ENCODE measurements around the gene EXOSC1. TPM values are rescaled to one million over a fixed set of nuclear protein-coding genes. Genes with fewer than 3 reads are reported as not detected.
A peak's percentile ranks its signal among the peaks of the same experiment; 100 is the strongest.
"Not testable (repeated sequence)": the region's sequence is repeated elsewhere in the genome, so short reads cannot be mapped to it uniquely, and the experiment has no call there.

Gene EXOSC1
- total RNA-seq, 1 donor from 2014 or later, result 59.8 TPM

- intact Hi-C loops (cut with micrococcal nuclease), result no loop called here
- H3K27ac Mint-ChIP-seq, result peak overlapping the region; percentile 29
- no peak overlapping the region for H3K4me3 Mint-ChIP-seq
- DNase-seq, result no peak
- H3K4me1 Mint-ChIP-seq, result peaks cover 51% of the 10 kb centered on the region
- no peaks in the 10 kb centered on the region for H3K9me3 Mint-ChIP-seq
- H3K27me3 Mint-ChIP-seq, result no peaks in the 10 kb centered on the region
- H3K36me3 Mint-ChIP-seq (ENCODE audit: low read depth), result peaks cover 43% of the 10 kb centered on the region
Measured at GRCh38 chr10:97450828-97451227, 5.0 kb upstream of the EXOSC1 start.

DNA sequence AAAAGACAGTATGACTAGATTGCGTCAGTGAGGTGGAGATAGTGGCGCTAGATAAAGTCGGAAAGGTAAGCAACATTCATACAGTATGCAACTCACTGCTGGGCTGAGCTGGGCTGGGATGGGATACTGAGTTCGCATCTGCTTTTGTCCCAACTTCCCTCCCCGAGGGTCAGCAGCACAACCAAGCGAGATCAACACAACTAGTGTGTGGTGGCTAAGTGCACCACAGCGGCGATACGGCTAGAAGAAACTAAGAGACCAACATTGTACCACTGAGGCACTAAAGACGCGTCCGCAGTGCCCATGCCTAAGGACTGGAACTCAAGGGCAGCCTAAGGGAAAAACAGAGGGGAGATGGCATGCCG, 467 bp downstream of the EXOSC1 start:
- Mint-ChIP-seq H3K4me1 (peaks cover 41% of the 10 kb centered on the region), H3K36me3 (ENCODE audit: low read depth) (peaks cover 31% of the 10 kb centered on the region), H3K4me3 (peak overlapping the region; percentile 95), H3K27ac (peak overlapping the region; percentile 70), H3K27me3 (no peaks in the 10 kb centered on the region), H3K9me3 (no peaks in the 10 kb centered on the region)
- intact Hi-C loops (cut with micrococcal nuclease), result loop anchor here (1.0 kb wide), 1 partner anchor 10 kb away; no protein-coding TSS in a partner anchor
- no peak for DNase-seq

GRCh38 chr10:97444212-97444611, 1.6 kb downstream of the EXOSC1 start:
- intact Hi-C loops (cut with micrococcal nuclease), result loop anchor here (1.0 kb wide), 1 partner anchor 16 kb away; no protein-coding TSS in a partner anchor
- H3K4me1 Mint-ChIP-seq, result peaks cover 38% of the 10 kb centered on the region
- peak overlapping the region; percentile 95 for H3K4me3 Mint-ChIP-seq
- H3K36me3 Mint-ChIP-seq (ENCODE audit: low read depth), result peaks cover 33% of the 10 kb centered on the region
- H3K9me3 Mint-ChIP-seq, result no peaks in the 10 kb centered on the region
- H3K27ac Mint-ChIP-seq, result peak overlapping the region; percentile 70
- no peak for DNase-seq
- no peaks in the 10 kb centered on the region for H3K27me3 Mint-ChIP-seq

DNA sequence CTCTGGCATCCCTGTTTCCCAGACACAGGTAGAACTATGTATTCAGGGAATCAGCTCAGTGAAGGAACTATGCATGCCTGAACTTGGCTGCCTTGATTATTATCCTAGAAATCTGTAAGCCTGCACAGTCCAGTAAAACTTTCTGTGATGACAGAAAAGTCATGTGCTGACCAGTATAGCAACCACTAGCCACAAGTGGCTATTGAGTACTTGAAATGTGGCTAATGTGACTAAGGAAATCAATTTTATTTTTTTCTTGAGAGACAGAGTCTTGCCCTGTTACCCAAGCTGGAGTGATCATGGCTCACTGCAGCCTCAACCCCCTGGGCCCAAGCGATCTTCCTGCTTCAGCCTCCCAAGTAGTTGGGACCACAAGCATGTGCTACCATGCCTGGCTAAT, 3.5 kb downstream of the EXOSC1 start:
- Mint-ChIP-seq H3K36me3 (ENCODE audit: low read depth) (peaks cover 35% of the 10 kb centered on the region), H3K4me3 (no peak overlapping the region), H3K4me1 (peaks cover 25% of the 10 kb centered on the region), H3K27me3 (no peaks in the 10 kb centered on the region), H3K9me3 (no peaks in the 10 kb centered on the region), H3K27ac (no peak overlapping the region)
- intact Hi-C loops (cut with micrococcal nuclease), result no loop called here
- DNase-seq, result no peak

DNA sequence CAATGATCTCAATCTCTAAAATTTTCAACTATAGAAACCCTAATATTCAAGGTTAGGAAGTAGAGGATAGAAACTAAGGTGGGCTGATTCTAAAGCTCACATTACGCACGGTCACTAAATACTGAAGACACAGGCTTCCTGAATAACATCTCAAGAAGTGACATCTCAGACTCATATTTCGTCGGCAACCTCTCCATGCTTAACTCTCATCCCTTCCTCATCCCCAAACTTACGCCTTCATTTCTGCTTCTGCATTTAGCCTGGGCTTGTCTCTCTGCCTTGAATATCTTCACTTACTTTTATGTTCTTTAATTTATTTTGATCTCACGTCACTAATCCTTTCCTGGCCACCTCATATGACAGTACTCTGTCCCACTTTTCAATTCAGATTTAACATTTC, 10.6 kb downstream of the EXOSC1 start:
- H3K27me3 Mint-ChIP-seq, result no peaks in the 10 kb centered on the region
- no peak overlapping the region for H3K4me3 Mint-ChIP-seq
- DNase-seq, result no peak
- H3K9me3 Mint-ChIP-seq, result no peaks in the 10 kb centered on the region
- intact Hi-C loops (cut with micrococcal nuclease), result loop anchor here (1.0 kb wide), 1 partner anchor 10 kb away; no protein-coding TSS in a partner anchor
- H3K27ac Mint-ChIP-seq, result no peak overlapping the region
- H3K36me3 Mint-ChIP-seq (ENCODE audit: low read depth), result peaks cover 55% of the 10 kb centered on the region
- peaks cover 5% of the 10 kb centered on the region for H3K4me1 Mint-ChIP-seq

GRCh38 chr10:97434557-97434956, 11.2 kb downstream of the EXOSC1 start:
- H3K36me3 Mint-ChIP-seq (ENCODE audit: low read depth), result peaks cover 58% of the 10 kb centered on the region
- intact Hi-C loops (cut with micrococcal nuclease), result no loop called here
- H3K27ac Mint-ChIP-seq, result peak overlapping the region; percentile 69
- peaks cover 7% of the 10 kb centered on the region for H3K4me1 Mint-ChIP-seq
- no peak overlapping the region for H3K4me3 Mint-ChIP-seq
- DNase-seq, result no peak
- no peaks in the 10 kb centered on the region for H3K9me3 Mint-ChIP-seq
- H3K27me3 Mint-ChIP-seq, result no peaks in the 10 kb centered on the region

DNA sequence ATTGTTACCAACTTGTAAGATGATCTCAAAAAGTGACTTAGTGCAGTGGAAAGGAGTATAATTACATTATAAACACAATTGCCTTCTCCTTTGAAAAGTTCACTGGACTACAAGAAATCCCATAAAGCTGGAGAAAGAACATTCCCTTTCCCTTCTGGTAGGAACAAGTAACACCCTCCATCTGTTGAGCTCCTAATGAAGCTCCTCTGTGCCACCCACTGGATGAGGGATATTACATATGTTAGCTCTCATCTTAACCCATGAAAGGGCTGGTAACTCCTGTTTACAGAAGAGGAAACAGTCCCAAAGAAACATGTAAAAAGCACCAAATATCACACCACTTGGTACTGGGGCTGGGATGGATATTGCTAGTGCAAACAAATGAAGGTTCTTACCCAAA, 11.8 kb downstream of the EXOSC1 start:
- intact Hi-C loops (cut with micrococcal nuclease), result no loop called here
- peaks cover 11% of the 10 kb centered on the region for H3K4me1 Mint-ChIP-seq
- H3K27ac Mint-ChIP-seq, result peak overlapping the region; percentile 69
- H3K36me3 Mint-ChIP-seq (ENCODE audit: low read depth), result peaks cover 60% of the 10 kb centered on the region
- no peak overlapping the region for H3K4me3 Mint-ChIP-seq
- H3K9me3 Mint-ChIP-seq, result no peaks in the 10 kb centered on the region
- no peaks in the 10 kb centered on the region for H3K27me3 Mint-ChIP-seq
- DNase-seq, result no peak

DNA sequence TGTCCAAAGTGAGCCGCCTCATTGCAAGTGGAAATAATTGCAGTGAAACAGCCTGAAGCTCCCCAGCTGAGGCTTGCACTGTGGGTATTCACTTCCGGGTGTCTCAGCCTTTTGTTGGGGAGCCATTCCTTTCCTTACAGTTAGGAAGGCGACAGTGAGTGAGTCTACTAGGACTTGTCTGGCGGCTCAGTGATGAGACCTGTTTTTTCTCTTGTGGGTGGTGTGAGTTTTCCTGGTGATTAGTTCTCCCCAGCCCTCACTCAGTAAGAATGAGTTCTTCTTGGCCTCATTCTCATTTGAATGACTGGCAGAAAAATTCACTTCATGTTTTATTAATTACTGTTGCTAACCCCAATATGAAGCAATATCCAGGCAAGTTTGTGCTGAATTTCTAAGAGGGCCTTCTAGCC, 17.2 kb downstream of the EXOSC1 start:
- H3K36me3 Mint-ChIP-seq (ENCODE audit: low read depth), result peaks cover 64% of the 10 kb centered on the region
- H3K4me1 Mint-ChIP-seq, result peaks cover 35% of the 10 kb centered on the region
- H3K27ac Mint-ChIP-seq, result peak overlapping the region; percentile 94
- H3K27me3 Mint-ChIP-seq, result peaks cover 2% of the 10 kb centered on the region
- H3K4me3 Mint-ChIP-seq, result peak overlapping the region; percentile 91
- DNase-seq, result peak; percentile 77
- H3K9me3 Mint-ChIP-seq, result no peaks in the 10 kb centered on the region
- intact Hi-C loops (cut with micrococcal nuclease), result loop anchor here (1.0 to 10.0 kb wide), 7 partner anchors 16 to 594 kb away; partner anchors contain the start of genes LCOR, MMS19, PI4K2A and RRP12

DNA sequence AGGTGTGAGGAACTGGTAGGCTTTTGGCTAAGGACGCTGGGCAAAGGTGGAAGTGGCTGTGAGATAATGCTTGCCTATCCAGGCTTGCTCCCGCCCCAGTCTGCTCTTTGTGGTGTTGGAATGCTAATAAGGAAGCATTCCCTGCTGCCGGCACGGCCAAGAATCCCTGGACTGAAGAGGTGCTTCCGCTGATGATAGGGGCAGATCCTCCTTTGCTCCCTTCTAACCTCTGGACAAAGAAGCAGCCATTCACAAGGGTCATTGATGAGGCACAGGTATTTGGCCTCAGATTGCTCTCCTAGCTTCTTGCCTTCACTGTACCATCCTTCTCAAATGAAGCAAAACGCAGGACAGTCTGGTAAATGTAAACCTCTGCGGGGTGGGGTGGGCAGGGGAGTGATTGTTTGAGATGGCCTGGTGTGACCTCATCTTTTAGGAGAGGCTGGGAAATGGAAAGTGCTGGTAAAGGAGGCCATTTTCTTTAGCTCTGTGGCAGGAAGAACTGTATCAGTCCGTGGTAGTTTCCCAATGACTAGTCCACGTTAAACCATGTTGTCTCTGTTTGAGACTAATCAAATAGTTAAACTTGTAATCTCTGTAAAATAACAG, 18.1 kb downstream of the EXOSC1 start:
- no peaks in the 10 kb centered on the region for H3K9me3 Mint-ChIP-seq
- H3K36me3 Mint-ChIP-seq (ENCODE audit: low read depth), result peaks cover 59% of the 10 kb centered on the region
- peak overlapping the region; percentile 94 for H3K4me3 Mint-ChIP-seq
- intact Hi-C loops (cut with micrococcal nuclease), result loop anchor here (1.0 to 10.0 kb wide), 7 partner anchors 17 to 593 kb away; partner anchors contain the start of genes LCOR, MMS19, PI4K2A and RRP12
- peaks cover 2% of the 10 kb centered on the region for H3K27me3 Mint-ChIP-seq
- peaks cover 43% of the 10 kb centered on the region for H3K4me1 Mint-ChIP-seq
- DNase-seq, result peak; percentile 76
- H3K27ac Mint-ChIP-seq, result peak overlapping the region; percentile 96

DNA sequence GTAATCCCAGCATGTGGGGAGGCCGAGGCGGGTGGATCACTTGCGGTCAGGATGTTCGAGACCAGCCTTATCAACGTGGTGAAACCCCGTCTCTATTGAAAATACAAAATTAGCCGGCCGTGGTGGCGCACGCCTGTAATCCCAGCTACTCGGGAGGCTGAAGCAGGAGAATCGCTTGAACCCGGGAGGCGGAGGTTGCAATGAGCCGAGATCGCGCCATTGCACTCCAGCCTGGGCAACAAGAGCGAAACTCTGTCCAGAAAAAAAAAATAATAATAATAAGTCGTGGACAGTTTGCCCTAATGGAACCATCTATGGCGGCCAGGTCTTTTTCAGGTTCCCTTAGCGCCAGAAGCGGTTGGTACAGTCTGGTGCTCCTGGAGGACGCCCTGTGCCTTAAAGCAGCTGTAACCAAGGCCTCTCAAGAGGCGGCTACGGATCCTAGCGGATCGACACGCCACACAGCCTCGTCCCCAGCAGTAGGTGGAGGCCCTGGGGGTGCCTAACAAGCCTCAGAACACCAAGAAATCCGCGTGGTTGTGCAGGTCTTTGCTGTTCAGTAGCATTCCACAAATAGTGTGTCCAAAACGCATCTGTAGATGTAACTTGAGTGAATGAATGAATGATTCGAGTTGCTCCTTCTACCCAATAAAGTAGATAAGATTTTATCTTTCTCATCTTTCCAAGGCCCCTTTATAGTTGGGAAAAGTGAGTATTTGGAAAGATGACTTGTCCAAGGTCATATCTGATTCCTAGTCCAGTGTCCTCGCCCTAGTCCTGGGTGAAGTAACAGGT, 18.8 kb downstream of the EXOSC1 start:
- Mint-ChIP-seq H3K4me3 (peak overlapping the region; percentile 94), H3K4me1 (peaks cover 43% of the 10 kb centered on the region)

GRCh38 chr10:97425964-97426775, 19.6 kb downstream of the EXOSC1 start, which contains the start of gene PGAM1:
TSS of gene PGAM1 (plus strand) at chr10:97426191. CDS start at chr10:97426308, 117 bp downstream.
- DNase-seq, result peak; percentile 99
- Mint-ChIP-seq H3K27ac (peak within 1 kb of the TSS; percentile 97), H3K9me3 (no peaks in the 10 kb centered on the region), H3K4me1 (peaks cover 46% of the 10 kb centered on the region), H3K36me3 (ENCODE audit: low read depth) (peaks cover 50% of the 10 kb centered on the region), H3K27me3 (peaks cover 2% of the 10 kb centered on the region), H3K4me3 (peak within 1 kb of the TSS; percentile 94)
- intact Hi-C loops (cut with micrococcal nuclease), result loop anchor here (5.0 to 10.0 kb wide), 3 partner anchors 216 to 591 kb away; partner anchors contain the start of genes LCOR, PI4K2A and ZFYVE27

More for the DNA sequence above, 18.8 kb downstream of the EXOSC1 start:
- intact Hi-C loops (cut with micrococcal nuclease), result loop anchor here (5.0 to 10.0 kb wide), 3 partner anchors 215 to 592 kb away; partner anchors contain the start of genes LCOR, PI4K2A and ZFYVE27
- DNase-seq, result peak; percentile 75
- Mint-ChIP-seq H3K36me3 (ENCODE audit: low read depth) (peaks cover 56% of the 10 kb centered on the region), H3K27ac (peak overlapping the region; percentile 96), H3K27me3 (peaks cover 2% of the 10 kb centered on the region), H3K9me3 (no peaks in the 10 kb centered on the region)

- H3K27ac Mint-ChIP-seq, result peak overlapping the region; percentile 97
- not testable (repeated sequence) for H3K27me3 Mint-ChIP-seq, DNase-seq, H3K9me3 Mint-ChIP-seq
- peak overlapping the region; percentile 75 for H3K4me3 Mint-ChIP-seq
- peaks cover 42% of the 10 kb centered on the region for H3K4me1 Mint-ChIP-seq
- intact Hi-C loops (cut with micrococcal nuclease), result loop anchor here (1.0 to 10.0 kb wide), 3 partner anchors 10 to 589 kb away; partner anchors contain the start of genes LCOR and ZFYVE27
- H3K36me3 Mint-ChIP-seq (ENCODE audit: low read depth), result peaks cover 32% of the 10 kb centered on the region
Measured at GRCh38 chr10:97423757-97424098, 22.1 kb downstream of the EXOSC1 start.

DNA sequence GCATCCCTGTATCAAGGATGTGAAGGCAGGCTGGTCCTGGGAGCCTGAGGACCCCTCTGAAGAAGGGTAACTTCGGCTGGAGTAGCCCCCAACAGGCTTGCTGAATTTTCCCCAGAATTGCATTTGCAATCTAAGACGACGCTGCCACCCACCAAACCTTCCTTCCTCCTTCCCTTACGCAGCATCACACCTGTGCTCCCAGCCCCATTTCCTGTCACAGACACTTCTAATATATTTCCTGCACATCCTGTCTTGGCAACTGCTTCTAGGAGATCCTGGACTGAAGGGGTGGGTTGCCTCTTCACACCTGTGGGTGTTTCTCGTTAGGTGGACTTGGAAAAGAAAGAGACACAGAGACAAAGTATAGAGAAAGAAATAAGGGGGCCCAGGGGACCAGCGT, 29.2 kb downstream of the EXOSC1 start:
- H3K4me3 Mint-ChIP-seq, result peak overlapping the region; percentile 33
- no peaks in the 10 kb centered on the region for H3K27me3 Mint-ChIP-seq
- peaks cover 60% of the 10 kb centered on the region for H3K4me1 Mint-ChIP-seq
- DNase-seq, result peak; percentile 65
- no peaks in the 10 kb centered on the region for H3K9me3 Mint-ChIP-seq
- intact Hi-C loops (cut with micrococcal nuclease), result no loop called here
- peak overlapping the region; percentile 79 for H3K27ac Mint-ChIP-seq
- peaks cover 4% of the 10 kb centered on the region for H3K36me3 Mint-ChIP-seq (ENCODE audit: low read depth)

All from activated CD4-positive, alpha-beta T cell treated with anti-CD3 and anti-CD28 coated beads, Interleukin-2, amount 10 ng/mL, durations not matched to agents 24 days and 14 days (primary cell).